ENCODE measurements around the gene TAGLN3.

GRCh38 chr3:112013058-112013783 is 14.5 kb downstream of the TAGLN3 start:
- TF ChIP-seq TAF1 (conservative IDR thresholded peaks at IDR 0.05) (no peak), ATF3 (IDR thresholded peaks at IDR 0.05) (no peak), CTCF (IDR thresholded peaks at IDR 0.05; ENCODE audit: low read depth, low read length, missing input control) (peak; percentile 79), SP1 (IDR thresholded peaks at IDR 0.05) (no peak), MAX (IDR thresholded peaks at IDR 0.05) (no peak), ZBTB33 (IDR thresholded peaks at IDR 0.05) (no peak), JUND (IDR thresholded peaks at IDR 0.05) (no peak)
